GM23248 (cell line): Measurements from ENCODE around the gene CASP3. TPM values are rescaled to one million over a fixed set of nuclear protein-coding genes. Genes with fewer than 3 reads are reported as not detected.
"Not testable (repeated sequence)": the region's sequence is repeated elsewhere in the genome, so short reads cannot be mapped to it uniquely, and the experiment has no call there.

ENCODE experiments used
- DNase-seq: peaks from one replicate; pipeline ENCODE4 v3.0.0-alpha.2; 2015
- H2AFZ ChIP-seq: fragments of 200-600 bp; sonication (generic); 2 replicates; pipeline ENCODE4 v1.6.1; 2016; ENCODE audit warnings: antibody characterized with exemption
- H3F3A ChIP-seq: fragments of 200-600 bp; sonication (generic); 2 replicates; pipeline ENCODE4 v1.6.1; 2016; ENCODE audit warnings: mild to moderate bottlenecking, antibody characterized with exemption, mixed run types; ENCODE audit not compliant: insufficient read depth
- H3K27ac ChIP-seq: fragments of 200-600 bp; sonication (generic); 2 replicates; pipeline ENCODE4 v1.5.1; 2016; ENCODE audit warnings: mild to moderate bottlenecking
- H3K27me3 ChIP-seq: fragments of 200-600 bp; sonication (generic); replicated peaks from 2 replicates; pipeline ENCODE4 v1.6.1; 2016; ENCODE audit warnings: mild to moderate bottlenecking; ENCODE audit not compliant: insufficient read depth
- H3K36me3 ChIP-seq: fragments of 200-600 bp; sonication (generic); 2 replicates; pipeline ENCODE4 v1.6.1; 2016; ENCODE audit warnings: low read depth, mild to moderate bottlenecking
- H3K4me1 ChIP-seq: fragments of 200-600 bp; sonication (generic); 2 replicates; pipeline ENCODE4 v1.6.1; 2016; ENCODE audit warnings: mild to moderate bottlenecking; ENCODE audit not compliant: insufficient read depth
- H3K4me2 ChIP-seq: fragments of 200-600 bp; sonication (generic); one replicate; pipeline ENCODE4 v1.6.1; 2016; ENCODE audit warnings: mild to moderate bottlenecking; ENCODE audit not compliant: unreplicated experiment
- H3K4me3 ChIP-seq: fragments of 200-600 bp; sonication (generic); 2 replicates; pipeline ENCODE4 v1.5.1; 2016; ENCODE audit warnings: mild to moderate bottlenecking
- H3K79me2 ChIP-seq: fragments of 200-600 bp; sonication (generic); 2 replicates; pipeline ENCODE4 v1.6.1; 2016; ENCODE audit warnings: mild to moderate bottlenecking; ENCODE audit not compliant: insufficient read depth
- H3K9ac ChIP-seq: fragments of 200-600 bp; sonication (generic); 2 replicates; pipeline ENCODE4 v1.6.1; 2016; ENCODE audit warnings: mild to moderate bottlenecking
- H3K9me2 ChIP-seq: fragments of 200-600 bp; sonication (generic); 2 replicates; pipeline ENCODE4 v1.6.1; 2016; ENCODE audit warnings: mixed run types, mild to moderate bottlenecking, moderate library complexity; ENCODE audit not compliant: insufficient read depth
- H3K9me3 ChIP-seq: fragments of 200-600 bp; sonication (generic); one replicate; pipeline ENCODE4 v1.6.1; 2017; ENCODE audit warnings: low read depth
- H4K20me1 ChIP-seq: fragments of 200-600 bp; sonication (generic); 2 replicates; pipeline ENCODE4 v1.6.0; 2016; ENCODE audit not compliant: insufficient read depth
- EZH2 ChIP-seq: fragments of 200-600 bp; sonication (generic); IDR thresholded peaks from 2 replicates; pipeline ENCODE4 v1.6.1; 2018; ENCODE audit warnings: antibody characterized with exemption, mild to moderate bottlenecking; ENCODE audit not compliant: insufficient read depth, poor library complexity, severe bottlenecking
- EZH2phosphoT487 ChIP-seq: fragments of 200-600 bp; sonication (generic); IDR thresholded peaks from 2 replicates; pipeline ENCODE4 v1.6.1; 2018; ENCODE audit warnings: antibody characterized with exemption, moderate library complexity, mild to moderate bottlenecking, low read depth; ENCODE audit not compliant: insufficient read depth
- WGBS, 2 experiments: methylation state at CpG; one replicate each; pipeline ENCODE4 v1.1.6; 2015 to 2017; ENCODE audit warnings: low lambda C conversion rate in 2 of 2, low coverage in 1 of 2; ENCODE audit errors: missing lambda C conversion rate in 2 of 2; 5-methylcytosine and 5-hydroxymethylcytosine counted together
- in situ Hi-C: fragments of 300-500 bp; cut with MboI; formaldehyde crosslinking; loops from 2 replicates; pipeline ENCODE4 v1.15.0; 2020
- polyA plus RNA-seq: library from polyadenylated mRNA; unstranded; fragments of >200 nt; fragmentation: Nextera tagmentation; extraction: Ambion mirVana; gene quantifications from 2 replicates; pipeline ENCODE4 v1.2.1, GENCODE V29; 2016
- total RNA-seq: library from RNA; depleted of rRNA; stranded (reverse); fragments of >200 nt; shearing (Covaris generic); gene quantifications from 2 replicates; pipeline ENCODE4 v1.2.3, GENCODE V29; 2014

The CASP3 gene
- total and polyA plus RNA-seq, 2 experiments from 2014 or later = 50.7 to 53.4 TPM

DNA sequence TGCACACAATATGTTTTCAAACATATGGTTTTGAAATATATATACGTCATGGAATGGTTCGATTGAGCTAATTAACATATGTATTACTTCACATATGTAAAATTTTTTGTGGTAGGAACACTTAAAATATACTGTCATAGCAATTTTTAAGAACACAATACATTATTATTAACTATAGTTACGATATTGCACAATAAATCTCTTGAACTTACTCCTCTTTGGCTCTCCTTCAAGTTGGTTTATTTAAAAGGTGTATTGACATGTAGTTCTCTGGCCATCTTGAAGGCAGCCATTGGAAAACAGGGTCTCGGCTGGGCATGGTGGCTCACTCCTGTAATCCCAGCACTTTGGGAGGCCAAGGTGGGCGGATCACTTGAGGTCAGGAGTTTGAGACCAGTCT, 53.8 kb downstream of the CASP3 start:
- Histone ChIP-seq H3K4me2 (no peak overlapping the region), H3K36me3 (no peaks in the 10 kb centered on the region), H3K4me1 (no peaks in the 10 kb centered on the region; the same call in 1 of the 2 replicates), H3F3A (peaks cover 8% of the 10 kb centered on the region; the same call in 1 of the 2 replicates), H4K20me1 (no peaks in the 10 kb centered on the region), H2AFZ (no peak overlapping the region), H3K27me3 (0 out of 2 replicates have a peak, but pooled peaks cover 1% of the 10 kb centered on the region), H3K79me2 (no peaks in the 10 kb centered on the region), H3K9me3 (no peaks in the 10 kb centered on the region), H3K9me2 (no peaks in the 10 kb centered on the region), H3K9ac (no peak overlapping the region), H3K27ac (no peak overlapping the region), H3K4me3 (no peak overlapping the region)
- no peak for TF ChIP-seq EZH2
- no peak for TF ChIP-seq EZH2phosphoT487
- 37 to 40% methylated on average over 5 of the region's 5 CpGs for WGBS, 2 experiments
- DNase-seq = no peak
- in situ Hi-C loops = no loop called here

DNA sequence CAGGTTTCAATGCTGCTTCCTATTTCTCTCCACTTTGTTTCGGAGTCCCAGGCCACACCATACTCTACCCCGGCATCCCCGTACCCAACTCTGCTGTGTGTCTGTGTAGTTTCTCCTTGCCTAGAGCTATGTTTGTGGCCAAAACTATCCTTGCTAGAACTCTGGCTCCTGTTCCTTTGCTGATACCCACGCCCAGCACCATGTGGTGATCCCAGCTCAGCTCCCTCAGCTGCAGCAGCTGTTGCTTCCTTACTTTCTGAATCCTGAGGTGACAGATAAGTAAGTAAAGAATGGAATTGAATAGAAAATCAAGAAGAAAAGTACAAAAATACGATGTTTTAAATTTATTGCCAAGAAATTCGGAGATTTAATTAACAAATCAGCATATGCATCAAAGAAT, 55.8 kb downstream of the CASP3 start:
- Histone ChIP-seq H2AFZ (no peak overlapping the region), H3K4me2 (no peak overlapping the region), H3K79me2 (no peaks in the 10 kb centered on the region), H3K9me3 (no peaks in the 10 kb centered on the region), H3K4me1 (no peaks in the 10 kb centered on the region), H3K9me2 (no peaks in the 10 kb centered on the region), H3K4me3 (no peak overlapping the region), H3K27ac (no peak overlapping the region), H3K27me3 (0 out of 2 replicates have a peak, but pooled peaks cover 4% of the 10 kb centered on the region), H3K9ac (no peak overlapping the region), H3F3A (no peaks in the 10 kb centered on the region), H3K36me3 (no peaks in the 10 kb centered on the region), H4K20me1 (no peaks in the 10 kb centered on the region)
- in situ Hi-C loops = no loop called here
- 47 to 58% methylated on average over 6 of the region's 6 CpGs for WGBS, 2 experiments
- no peak for DNase-seq
- no peak for TF ChIP-seq EZH2phosphoT487
- no peak for TF ChIP-seq EZH2

DNA sequence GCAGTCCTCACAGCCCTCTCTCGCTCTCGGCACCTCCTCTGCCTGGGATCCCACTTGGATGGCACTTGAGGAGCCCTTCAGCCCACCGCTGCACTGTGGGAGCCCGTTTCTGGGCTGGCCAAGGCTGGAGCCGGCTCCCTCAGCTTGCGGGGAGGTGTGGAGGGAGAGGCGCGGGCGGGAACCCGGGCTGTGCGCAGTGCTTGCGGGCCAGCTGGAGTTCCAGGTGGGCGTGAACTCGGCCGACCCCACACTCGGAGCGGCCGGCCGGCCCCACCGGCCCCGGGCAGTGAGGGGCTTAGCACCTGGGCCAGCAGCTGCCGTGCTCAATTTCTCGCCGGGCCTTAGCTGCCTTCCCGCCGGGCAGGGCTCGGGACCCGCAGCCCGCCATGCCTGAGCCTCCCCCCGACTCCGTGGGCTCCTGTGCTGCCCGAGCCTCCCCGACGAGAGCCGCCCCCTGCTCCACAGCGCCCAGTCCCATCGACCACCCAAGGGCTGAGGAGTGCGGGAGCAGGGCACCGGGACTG, 57.4 kb downstream of the CASP3 start:
- H3K36me3 ChIP-seq, H3K9ac ChIP-seq, DNase-seq, H3K27me3 ChIP-seq, H3F3A ChIP-seq, H4K20me1 ChIP-seq, H3K27ac ChIP-seq, H3K4me1 ChIP-seq, H2AFZ ChIP-seq, H3K9me2 ChIP-seq, H3K79me2 ChIP-seq, H3K9me3 ChIP-seq, in situ Hi-C loops, H3K4me2 ChIP-seq, H3K4me3 ChIP-seq: not testable (repeated sequence)
- 80 to 82% methylated on average over 18 to 26 of the region's 39 CpGs for WGBS, 2 experiments

DNA sequence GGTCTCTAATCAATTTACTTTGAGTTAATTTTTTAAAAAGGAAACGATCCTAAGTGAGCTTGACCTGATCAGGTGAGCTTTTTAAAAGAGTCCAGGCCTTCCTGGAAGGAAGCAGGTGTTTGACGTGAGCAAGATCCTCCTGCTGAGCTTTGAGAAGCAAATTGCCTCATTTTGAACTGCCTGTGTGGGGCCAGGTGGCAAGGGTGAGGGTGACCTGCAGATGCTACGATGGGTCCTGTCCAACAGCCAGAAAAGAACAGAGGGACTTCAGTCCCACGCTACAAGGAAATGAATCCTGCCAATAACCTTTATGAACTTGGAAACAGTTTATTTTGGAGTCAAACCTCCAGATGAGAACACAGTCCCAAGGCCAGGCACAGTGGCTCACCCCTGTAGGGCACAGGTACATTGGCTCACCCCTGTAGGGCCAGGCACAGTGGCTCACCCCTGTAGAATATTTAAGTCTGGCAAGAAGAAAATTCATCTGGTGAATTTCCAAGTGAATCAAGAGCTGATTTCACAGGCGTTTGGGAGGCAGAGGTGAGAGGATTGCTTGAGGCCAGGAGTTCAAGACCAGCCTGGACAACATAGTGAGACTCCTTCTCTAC, 58.1 kb downstream of the CASP3 start:
- Histone ChIP-seq H3K9me2 (no peaks in the 10 kb centered on the region), H3K36me3 (no peaks in the 10 kb centered on the region), H3K9me3 (no peaks in the 10 kb centered on the region), H3K4me1 (no peaks in the 10 kb centered on the region), H3K9ac (no peak overlapping the region), H3K4me2 (no peak overlapping the region), H3K27ac (no peak overlapping the region), H4K20me1 (no peaks in the 10 kb centered on the region), H3F3A (no peaks in the 10 kb centered on the region), H2AFZ (no peak overlapping the region), H3K79me2 (no peaks in the 10 kb centered on the region), H3K4me3 (no peak overlapping the region), H3K27me3 (0 out of 2 replicates have a peak, but pooled peaks cover 4% of the 10 kb centered on the region)
- TF ChIP-seq EZH2phosphoT487 (no peak), EZH2 (no peak)
- DNase-seq = no peak
- WGBS, 2 experiments = 24 to 34% methylated on average over 5 of the region's 5 CpGs
- in situ Hi-C loops = no loop called here

DNA sequence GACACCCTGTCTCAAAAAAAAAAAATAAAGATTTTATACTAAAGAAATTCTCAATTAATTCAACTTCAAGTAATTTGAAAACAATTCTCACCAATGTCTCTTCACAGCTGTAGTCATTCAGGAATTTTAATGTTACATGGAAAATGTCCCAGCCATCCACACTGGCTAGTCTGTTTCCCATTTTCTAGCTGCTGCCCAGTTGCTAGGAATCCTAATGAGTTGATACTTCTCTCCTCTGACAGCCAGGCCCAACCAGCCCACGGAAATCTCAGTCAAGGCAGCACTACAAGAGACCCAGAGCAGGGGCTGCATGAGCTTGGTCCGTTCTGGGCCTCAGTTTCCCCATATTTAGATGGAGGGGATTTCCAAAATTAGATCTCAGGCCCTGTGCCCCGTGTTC, 59.1 kb downstream of the CASP3 start:
- TF ChIP-seq EZH2 (no peak), EZH2phosphoT487 (no peak)
- in situ Hi-C loops = no loop called here
- Histone ChIP-seq H4K20me1 (no peaks in the 10 kb centered on the region), H3K9ac (no peak overlapping the region), H3K27me3 (0 out of 2 replicates have a peak, but pooled peaks cover 4% of the 10 kb centered on the region), H3K27ac (no peak overlapping the region), H3K9me2 (no peaks in the 10 kb centered on the region), H3K36me3 (no peaks in the 10 kb centered on the region), H3K4me3 (no peak overlapping the region), H3K4me1 (no peaks in the 10 kb centered on the region), H3K79me2 (no peaks in the 10 kb centered on the region), H3K4me2 (no peak overlapping the region), H2AFZ (no peak overlapping the region), H3K9me3 (no peaks in the 10 kb centered on the region), H3F3A (no peaks in the 10 kb centered on the region)
- 2 to 4% methylated on average over 3 of the region's 3 CpGs for WGBS, 2 experiments
- DNase-seq = no peak
